DND-41 (cell line): ENCODE measurements around the gene CBLN4.

Experiments used
- ATAC-seq: fragments of 200-7000 bp; cut with Tn5 transposase; 3 replicates; pipeline ENCODE4 v1.9.1; 2021; ENCODE audit warnings: low read depth; ENCODE audit not compliant: insufficient read depth
- DNase-seq: peaks from one replicate; pipeline ENCODE4 v3.0.0-alpha.2; 2020
- H2AFZ ChIP-seq: 2 replicates; pipeline ENCODE4 v1.6.0; 2012; ENCODE audit warnings: low read depth, low read length
- H3K27ac ChIP-seq: 2 replicates; pipeline ENCODE4 v1.5.1; 2012; ENCODE audit warnings: low read length, inconsistent platforms
- H3K27me3 ChIP-seq: fragments of 200-600 bp; sonication (generic); 2 replicates; pipeline ENCODE4 v1.6.0; 2012; ENCODE audit warnings: low read length, mild to moderate bottlenecking, inconsistent platforms; ENCODE audit not compliant: insufficient read depth, poor library complexity
- H3K36me3 ChIP-seq: 2 replicates; pipeline ENCODE4 v1.5.1; 2012; ENCODE audit warnings: low read length, inconsistent platforms; ENCODE audit not compliant: insufficient read depth
- H3K4me1 ChIP-seq: 2 replicates; pipeline ENCODE4 v1.5.1; 2012; ENCODE audit warnings: mild to moderate bottlenecking, low read length; ENCODE audit not compliant: insufficient read depth
- H3K4me2 ChIP-seq: 2 replicates; pipeline ENCODE4 v1.6.0; 2012; ENCODE audit warnings: mild to moderate bottlenecking, moderate library complexity, low read length, inconsistent platforms; ENCODE audit not compliant: insufficient read depth
- H3K4me3 ChIP-seq, 2 experiments: fragments of 200-600 bp in 1 of 2; shearing (Covaris generic) in 1 of 2; 2 replicates each; pipeline ENCODE4 v1.5.1; 2012 to 2016; ENCODE audit warnings: inconsistent platforms in 2 of 2, low read length in 2 of 2, mild to moderate bottlenecking in 2 of 2, low read depth in 1 of 2, moderate library complexity in 1 of 2
- H3K79me2 ChIP-seq: 2 replicates; pipeline ENCODE4 v1.6.0; 2012; ENCODE audit warnings: low read length, inconsistent platforms; ENCODE audit not compliant: insufficient read depth
- H3K9ac ChIP-seq: 2 replicates; pipeline ENCODE4 v1.6.0; 2012; ENCODE audit warnings: low read depth, mild to moderate bottlenecking, inconsistent platforms, low read length, moderate library complexity
- H3K9me3 ChIP-seq: 2 replicates; pipeline ENCODE4 v1.5.1; 2012; ENCODE audit warnings: low read length, moderate library complexity, mild to moderate bottlenecking, inconsistent platforms; ENCODE audit not compliant: insufficient read depth, severe bottlenecking
- H4K20me1 ChIP-seq: 2 replicates; pipeline ENCODE4 v1.6.0; 2012; ENCODE audit warnings: low read length; ENCODE audit not compliant: insufficient read depth
- CTCF ChIP-seq: IDR thresholded peaks from 2 replicates; pipeline ENCODE4 v1.5.1; 2012; ENCODE audit warnings: borderline replicate concordance, low read length, moderate library complexity, mild to moderate bottlenecking; ENCODE audit not compliant: poor library complexity, severe bottlenecking; ENCODE audit errors: extremely low read depth
- EZH2 ChIP-seq: IDR thresholded peaks from 3 replicates; pipeline ENCODE4 v1.6.1; 2012; ENCODE audit warnings: borderline replicate concordance, low read depth, mild to moderate bottlenecking, moderate library complexity, low read length, inconsistent platforms; ENCODE audit not compliant: severe bottlenecking

Gene CBLN4

GRCh38 chr20:56001890-56002289, 3.4 kb downstream of the CBLN4 start:
- no peaks in the 10 kb centered on the region for H3K79me2 ChIP-seq
- no peak overlapping the region for H3K27ac ChIP-seq
- H3K4me1 ChIP-seq, result no peaks in the 10 kb centered on the region
- H2AFZ ChIP-seq, result no peak overlapping the region
- no peak overlapping the region for H3K9ac ChIP-seq
- H3K4me2 ChIP-seq, result no peak overlapping the region
- DNase-seq, result no peak
- no peak overlapping the region for H3K4me3 ChIP-seq
- TF ChIP-seq EZH2 (no peak), CTCF (no peak)
- H4K20me1 ChIP-seq, result no peaks in the 10 kb centered on the region
- no peak for ATAC-seq
- H3K36me3 ChIP-seq, result no peaks in the 10 kb centered on the region
- no peaks in the 10 kb centered on the region for H3K27me3 ChIP-seq
- H3K9me3 ChIP-seq, result peaks cover 10% of the 10 kb centered on the region

- ATAC-seq (no peak), DNase-seq (no peak)
- Histone ChIP-seq H3K79me2 (no peaks in the 10 kb centered on the region), H3K4me2 (no peak overlapping the region), H3K27ac (no peak overlapping the region), H4K20me1 (no peaks in the 10 kb centered on the region), H3K27me3 (no peaks in the 10 kb centered on the region), H3K9ac (no peak overlapping the region), H2AFZ (no peak overlapping the region), H3K4me1 (no peaks in the 10 kb centered on the region), H3K4me3 (no peak overlapping the region), H3K36me3 (no peaks in the 10 kb centered on the region), H3K9me3 (peaks cover 10% of the 10 kb centered on the region)
- TF ChIP-seq CTCF (no peak), EZH2 (no peak)
Observed at GRCh38 chr20:56001106-56001785, 4.1 kb downstream of the CBLN4 start.

- TF ChIP-seq CTCF, result no peak
- no peak for TF ChIP-seq EZH2
- H3K79me2 ChIP-seq, result no peaks in the 10 kb centered on the region
- no peak overlapping the region for H3K9ac ChIP-seq
- no peak overlapping the region for H3K4me2 ChIP-seq
- H3K27ac ChIP-seq, result no peak overlapping the region
- H3K36me3 ChIP-seq, result no peaks in the 10 kb centered on the region
- H2AFZ ChIP-seq, result no peak overlapping the region
- no peak overlapping the region for H3K4me3 ChIP-seq
- no peak for ATAC-seq
- H3K4me1 ChIP-seq, result no peaks in the 10 kb centered on the region
- peaks cover 10% of the 10 kb centered on the region for H3K27me3 ChIP-seq
- no peaks in the 10 kb centered on the region for H3K9me3 ChIP-seq
- no peak for DNase-seq
- no peaks in the 10 kb centered on the region for H4K20me1 ChIP-seq
Observed at GRCh38 chr20:55978550-55978949, 26.8 kb downstream of the CBLN4 start.
